Stimulated activated CD4-positive, alpha-beta T cell treated with anti-CD3 and anti-CD28 coated beads, Interleukin-12 subunit alpha, Interleukin-12 subunit beta, amount 100 ng/mL, for 48 hours (primary cell): ENCODE measurements around the gene RXRA.

Experiments used
- DNase-seq, 3 donors: peaks; one replicate each; pipeline ENCODE4 v3.0.0-alpha.2; 2020; ENCODE audit warnings: low read depth in 2 of 3, low spot score in 1 of 3

Gene RXRA

GRCh38 chr9:134396258-134396742, 70.0 kb downstream of the RXRA start:
- peak in 2 of 3 donors; percentile 27 to 48 for DNase-seq

GRCh38 chr9:134396825-134397224, 70.6 kb downstream of the RXRA start:
- peak in 2 of 3 donors; percentile 15 to 28 for DNase-seq

GRCh38 chr9:134398756-134399155, 72.5 kb downstream of the RXRA start:
- DNase-seq = no peak

- DNase-seq = no peak
These were observed 73.3 kb downstream of the RXRA start for GRCh38 chr9:134399435-134400056.

GRCh38 chr9:134400283-134400682, 74.0 kb downstream of the RXRA start:
- DNase-seq = no peak

- DNase-seq = no peak
These were observed 75.1 kb downstream of the RXRA start for GRCh38 chr9:134401391-134401790.

- DNase-seq = no peak
These were observed 75.9 kb downstream of the RXRA start for GRCh38 chr9:134402182-134402581.

- no peak for DNase-seq
These were observed 77.0 kb downstream of the RXRA start for GRCh38 chr9:134403292-134403681.

- DNase-seq = no peak
These were observed 77.5 kb downstream of the RXRA start for GRCh38 chr9:134403682-134404301.

- no peak for DNase-seq
These were observed 78.4 kb downstream of the RXRA start for GRCh38 chr9:134404376-134405358.

- DNase-seq = no peak
These were observed 79.3 kb downstream of the RXRA start for GRCh38 chr9:134405527-134405926.

- no peak for DNase-seq
These were observed 80.3 kb downstream of the RXRA start for GRCh38 chr9:134406366-134407120.

GRCh38 chr9:134407121-134407779, 81.0 kb downstream of the RXRA start:
- DNase-seq = peak; percentile 56 to 77 (median 63)

- DNase-seq = no peak
These were observed 82.1 kb downstream of the RXRA start for GRCh38 chr9:134408389-134408788.

- no peak for DNase-seq
These were observed 82.9 kb downstream of the RXRA start for GRCh38 chr9:134408939-134409737.

GRCh38 chr9:134410071-134410834, 84.0 kb downstream of the RXRA start:
- no peak for DNase-seq

GRCh38 chr9:134410835-134411217, 84.6 kb downstream of the RXRA start:
- DNase-seq = no peak

GRCh38 chr9:134411440-134412297, 85.4 kb downstream of the RXRA start:
- no peak for DNase-seq
